HepG2 (cell line): Measurements from ENCODE around the gene ADAMTS17. TPM values are rescaled to one million over a fixed set of nuclear protein-coding genes. Genes with fewer than 3 reads are reported as not detected.

Experiments used
- FOXK1 ChIP-seq: sonication (generic); formaldehyde crosslinking; IDR thresholded peaks from 2 replicates; pipeline ENCODE4 v1.4.0; 2020; ENCODE audit warnings: low read depth, missing genetic modification reagents, borderline replicate concordance
- GATAD1 ChIP-seq: IDR thresholded peaks from 2 replicates; pipeline ENCODE4 v1.6.1; 2016; ENCODE audit warnings: missing genetic modification reagents, missing compliant biosample characterization
- GTF3A ChIP-seq: sonication (generic); formaldehyde crosslinking; conservative IDR thresholded peaks from 2 replicates; pipeline ENCODE4 v1.4.0; 2020; ENCODE audit warnings: mild to moderate bottlenecking, missing genetic modification reagents
- NR1H2 ChIP-seq: sonication (generic); formaldehyde crosslinking; IDR thresholded peaks from 2 replicates; pipeline ENCODE4 v1.8.1; 2022; ENCODE audit warnings: low read depth, missing genetic modification reagents, borderline replicate concordance
- SUZ12 ChIP-seq: fragments of 150-350 bp; IDR thresholded peaks from 2 replicates; pipeline ENCODE4 v1.6.1; 2014; ENCODE audit warnings: low read depth, low read length
- ZBTB1 ChIP-seq: sonication (generic); formaldehyde crosslinking; IDR thresholded peaks from 2 replicates; pipeline ENCODE4 v1.4.0; 2020; ENCODE audit warnings: missing genetic modification reagents, borderline replicate concordance
- ZNF138 ChIP-seq: sonication (generic); formaldehyde crosslinking; IDR thresholded peaks from 2 replicates; pipeline ENCODE4 v1.5.0; 2020; ENCODE audit warnings: mild to moderate bottlenecking, low read depth, missing genetic modification reagents
- ZNF256 ChIP-seq: sonication (generic); formaldehyde crosslinking; conservative IDR thresholded peaks from 2 replicates; pipeline ENCODE4 v1.4.0; 2020; ENCODE audit warnings: missing genetic modification reagents
- ZNF572 ChIP-seq: sonication (generic); formaldehyde crosslinking; IDR thresholded peaks from 2 replicates; pipeline ENCODE4 v1.5.1; 2020; ENCODE audit warnings: mild to moderate bottlenecking, missing genetic modification reagents
- ZNF598 ChIP-seq: sonication (generic); formaldehyde crosslinking; IDR thresholded peaks from 2 replicates; pipeline ENCODE4 v1.5.1; 2020; ENCODE audit warnings: mild to moderate bottlenecking, missing genetic modification reagents, borderline replicate concordance
- ZNF780A ChIP-seq: sonication (generic); formaldehyde crosslinking; IDR thresholded peaks from 2 replicates; pipeline ENCODE4 v1.8.0; 2022; ENCODE audit warnings: mild to moderate bottlenecking, missing genetic modification reagents, moderate library complexity
- ZNF841 ChIP-seq: sonication (generic); formaldehyde crosslinking; IDR thresholded peaks from 2 replicates; pipeline ENCODE4 v1.8.1; 2023; ENCODE audit warnings: missing genetic modification reagents, borderline replicate concordance
- ZSCAN21 ChIP-seq: sonication (generic); formaldehyde crosslinking; IDR thresholded peaks from 2 replicates; pipeline ENCODE4 v1.8.0; 2022; ENCODE audit warnings: mild to moderate bottlenecking, missing genetic modification reagents, moderate library complexity, borderline replicate concordance
- ZSCAN22 ChIP-seq: sonication (generic); formaldehyde crosslinking; IDR thresholded peaks from 2 replicates; pipeline ENCODE4 v1.4.0; 2020; ENCODE audit warnings: mild to moderate bottlenecking, missing genetic modification reagents
- polyA plus RNA-seq, 8 experiments: library from polyadenylated mRNA; depleted of rRNA in 3 of 8; stranded (reverse) in 7 of 8; unstranded in 1 of 8; fragments of >200 nt; fragmentation: Illumina TruSeq in 4 of 8; extraction: Trizol in 4 of 8; gene quantifications; 2 replicates each; pipeline versions ENCODE4 v1.2.1 to v1.2.3, GENCODE V29; 2011 to 2016; ENCODE audit warnings: low read depth in 4 of 8, missing spikeins in 1 of 8, mixed read lengths in 1 of 8; ENCODE audit not compliant: insufficient read depth in 1 of 8
- total RNA-seq, 5 experiments: library from RNA; depleted of rRNA; stranded (reverse); fragments of >200 nt; fragmentation: Illumina TruSeq; extraction: Trizol; gene quantifications; 2 replicates each; pipeline ENCODE4 v1.2.3, GENCODE V29; 2016; ENCODE audit warnings: low read depth in 1 of 5
- TF ChIP-seq, protein P1 (sequence below): sonication (generic); formaldehyde crosslinking; IDR thresholded peaks from 2 replicates; pipeline ENCODE4 v1.4.0; 2020; ENCODE audit warnings: missing genetic modification reagents
- TF ChIP-seq, protein P2 (sequence below): sonication (generic); formaldehyde crosslinking; IDR thresholded peaks from 2 replicates; pipeline ENCODE4 v1.5.0; 2020; ENCODE audit warnings: missing genetic modification reagents, mild to moderate bottlenecking, borderline replicate concordance
- TF ChIP-seq, protein P3 (sequence below): sonication (generic); formaldehyde crosslinking; IDR thresholded peaks from 2 replicates; pipeline ENCODE4 v1.5.1; 2020; ENCODE audit warnings: missing genetic modification reagents, mild to moderate bottlenecking, borderline replicate concordance
- TF ChIP-seq, protein P4 (sequence below): fragments of 450-650 bp; IDR thresholded peaks from 2 replicates; pipeline ENCODE4 v1.6.1; 2016
- TF ChIP-seq, protein P5 (sequence below): sonication (generic); formaldehyde crosslinking; IDR thresholded peaks from 2 replicates; pipeline ENCODE4 v1.4.0; 2020; ENCODE audit warnings: missing genetic modification reagents; ENCODE audit errors: not compliant biosample characterization
- TF ChIP-seq, protein P6 (sequence below): sonication (generic); formaldehyde crosslinking; IDR thresholded peaks from 2 replicates; pipeline ENCODE4 v1.5.0; 2020; ENCODE audit warnings: mild to moderate bottlenecking, missing genetic modification reagents, borderline replicate concordance

The ADAMTS17 gene
- total and polyA plus RNA-seq, 2 of the 13 experiments (the other 11 are each of a cell fraction or from before 2014, with no cell fraction given): 0.02 to 0.04 TPM

DNA sequence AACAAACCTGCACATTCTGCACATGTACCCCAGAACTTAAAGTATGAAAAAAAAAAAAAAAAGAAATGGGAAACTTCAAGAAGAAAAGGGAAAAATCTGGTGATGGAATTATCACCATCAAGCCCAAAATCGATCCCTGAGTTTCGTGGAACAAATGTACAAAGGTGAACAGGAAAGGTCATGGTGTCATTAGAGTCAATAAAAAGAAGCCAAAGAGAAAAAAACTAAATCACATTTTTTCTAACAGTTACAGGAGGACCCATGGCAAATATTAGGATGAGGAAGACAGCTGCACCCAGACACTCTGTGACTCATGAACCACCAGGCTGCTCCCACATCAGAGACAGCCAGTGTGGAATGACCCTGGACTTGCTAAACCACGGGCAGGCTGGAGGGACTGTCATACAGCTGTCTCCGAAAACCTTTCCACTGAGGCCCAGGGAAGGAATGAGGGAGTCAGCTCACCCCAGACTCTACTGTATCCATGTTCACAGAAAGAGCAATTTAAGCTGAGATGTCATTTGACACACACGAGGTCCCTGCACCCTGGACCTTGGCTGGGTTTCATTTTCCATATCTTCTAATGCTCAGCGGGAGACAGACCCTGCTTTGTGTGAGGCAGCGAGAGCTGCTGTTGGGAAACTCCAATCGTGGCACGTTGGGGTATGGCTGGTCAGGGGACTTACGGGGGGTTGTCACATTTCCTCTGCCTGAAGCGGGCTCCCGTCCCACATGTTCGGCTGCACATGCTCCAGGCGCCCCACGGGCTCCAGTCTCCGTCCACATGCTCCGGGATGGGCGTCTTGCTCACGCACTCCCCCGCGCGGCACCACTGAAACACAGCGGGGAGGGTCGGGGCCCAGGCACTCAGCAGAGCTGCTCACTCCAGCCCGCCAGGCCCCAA, 210.2 kb downstream of the ADAMTS17 start (continued):
- TF ChIP-seq GTF3A (CRISPR knock-in tag): no peak
- TF ChIP-seq, protein P1, sequence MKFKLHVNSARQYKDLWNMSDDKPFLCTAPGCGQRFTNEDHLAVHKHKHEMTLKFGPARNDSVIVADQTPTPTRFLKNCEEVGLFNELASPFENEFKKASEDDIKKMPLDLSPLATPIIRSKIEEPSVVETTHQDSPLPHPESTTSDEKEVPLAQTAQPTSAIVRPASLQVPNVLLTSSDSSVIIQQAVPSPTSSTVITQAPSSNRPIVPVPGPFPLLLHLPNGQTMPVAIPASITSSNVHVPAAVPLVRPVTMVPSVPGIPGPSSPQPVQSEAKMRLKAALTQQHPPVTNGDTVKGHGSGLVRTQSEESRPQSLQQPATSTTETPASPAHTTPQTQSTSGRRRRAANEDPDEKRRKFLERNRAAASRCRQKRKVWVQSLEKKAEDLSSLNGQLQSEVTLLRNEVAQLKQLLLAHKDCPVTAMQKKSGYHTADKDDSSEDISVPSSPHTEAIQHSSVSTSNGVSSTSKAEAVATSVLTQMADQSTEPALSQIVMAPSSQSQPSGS: no peak
- TF ChIP-seq, protein P2, sequence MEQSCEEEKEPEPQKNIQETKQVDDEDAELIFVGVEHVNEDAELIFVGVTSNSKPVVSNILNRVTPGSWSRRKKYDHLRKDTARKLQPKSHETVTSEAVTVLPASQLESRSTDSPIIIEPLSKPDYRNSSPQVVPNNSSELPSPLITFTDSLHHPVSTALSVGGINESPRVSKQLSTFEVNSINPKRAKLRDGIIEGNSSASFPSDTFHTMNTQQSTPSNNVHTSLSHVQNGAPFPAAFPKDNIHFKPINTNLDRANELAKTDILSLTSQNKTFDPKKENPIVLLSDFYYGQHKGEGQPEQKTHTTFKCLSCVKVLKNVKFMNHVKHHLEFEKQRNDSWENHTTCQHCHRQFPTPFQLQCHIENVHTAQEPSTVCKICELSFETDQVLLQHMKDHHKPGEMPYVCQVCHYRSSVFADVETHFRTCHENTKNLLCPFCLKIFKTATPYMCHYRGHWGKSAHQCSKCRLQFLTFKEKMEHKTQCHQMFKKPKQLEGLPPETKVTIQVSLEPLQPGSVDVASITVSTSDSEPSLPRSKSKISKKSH (CRISPR knock-in tag): peak; percentile 92
- TF ChIP-seq ZNF138: peak; percentile 65; the same call in 1 of the 2 replicates
- no peak for TF ChIP-seq ZSCAN22 (CRISPR knock-in tag)
- peak; percentile 90 for TF ChIP-seq ZSCAN21 (CRISPR knock-in tag)
- TF ChIP-seq GATAD1: no peak
- 0 out of 2 replicates have a peak, but pooled peaks have one; percentile 52 for TF ChIP-seq ZNF256
- no peak for TF ChIP-seq FOXK1 (CRISPR knock-in tag)
- TF ChIP-seq ZNF598 (CRISPR knock-in tag): no peak; the same call in none of the 2 replicates
- TF ChIP-seq, protein P3, sequence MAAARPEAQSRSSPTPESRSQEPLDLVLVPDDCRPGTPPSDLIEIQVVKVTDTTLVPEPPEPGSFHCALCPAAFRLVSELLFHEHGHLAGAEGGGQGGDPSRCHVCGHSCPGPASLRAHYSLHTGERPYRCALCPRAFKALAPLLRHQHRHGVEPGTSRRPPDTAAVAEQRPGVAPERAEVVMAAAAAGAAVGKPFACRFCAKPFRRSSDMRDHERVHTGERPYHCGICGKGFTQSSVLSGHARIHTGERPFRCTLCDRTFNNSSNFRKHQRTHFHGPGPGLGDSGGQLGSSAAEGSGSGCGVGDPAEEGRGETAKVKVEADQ (CRISPR knock-in tag): peak; percentile 75; the same call in 1 of the 2 replicates
- TF ChIP-seq, protein P4, sequence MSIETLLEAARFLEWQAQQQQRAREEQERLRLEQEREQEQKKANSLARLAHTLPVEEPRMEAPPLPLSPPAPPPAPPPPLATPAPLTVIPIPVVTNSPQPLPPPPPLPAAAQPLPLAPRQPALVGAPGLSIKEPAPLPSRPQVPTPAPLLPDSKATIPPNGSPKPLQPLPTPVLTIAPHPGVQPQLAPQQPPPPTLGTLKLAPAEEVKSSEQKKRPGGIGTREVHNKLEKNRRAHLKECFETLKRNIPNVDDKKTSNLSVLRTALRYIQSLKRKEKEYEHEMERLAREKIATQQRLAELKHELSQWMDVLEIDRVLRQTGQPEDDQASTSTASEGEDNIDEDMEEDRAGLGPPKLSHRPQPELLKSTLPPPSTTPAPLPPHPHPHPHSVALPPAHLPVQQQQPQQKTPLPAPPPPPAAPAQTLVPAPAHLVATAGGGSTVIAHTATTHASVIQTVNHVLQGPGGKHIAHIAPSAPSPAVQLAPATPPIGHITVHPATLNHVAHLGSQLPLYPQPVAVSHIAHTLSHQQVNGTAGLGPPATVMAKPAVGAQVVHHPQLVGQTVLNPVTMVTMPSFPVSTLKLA: peak; percentile 44
- TF ChIP-seq, protein P5, sequence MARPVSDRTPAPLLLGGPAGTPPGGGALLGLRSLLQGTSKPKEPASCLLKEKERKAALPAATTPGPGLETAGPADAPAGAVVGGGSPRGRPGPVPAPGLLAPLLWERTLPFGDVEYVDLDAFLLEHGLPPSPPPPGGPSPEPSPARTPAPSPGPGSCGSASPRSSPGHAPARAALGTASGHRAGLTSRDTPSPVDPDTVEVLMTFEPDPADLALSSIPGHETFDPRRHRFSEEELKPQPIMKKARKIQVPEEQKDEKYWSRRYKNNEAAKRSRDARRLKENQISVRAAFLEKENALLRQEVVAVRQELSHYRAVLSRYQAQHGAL (CRISPR knock-in tag): no peak
- peak; percentile 31; the same call in 1 of the 2 replicates for TF ChIP-seq NR1H2 (CRISPR knock-in tag)
- no peak for TF ChIP-seq ZNF841 (CRISPR knock-in tag)
- no peak for TF ChIP-seq ZNF572
- no peak for TF ChIP-seq SUZ12
- TF ChIP-seq ZBTB1 (CRISPR knock-in tag): no peak
- TF ChIP-seq, protein P6, sequence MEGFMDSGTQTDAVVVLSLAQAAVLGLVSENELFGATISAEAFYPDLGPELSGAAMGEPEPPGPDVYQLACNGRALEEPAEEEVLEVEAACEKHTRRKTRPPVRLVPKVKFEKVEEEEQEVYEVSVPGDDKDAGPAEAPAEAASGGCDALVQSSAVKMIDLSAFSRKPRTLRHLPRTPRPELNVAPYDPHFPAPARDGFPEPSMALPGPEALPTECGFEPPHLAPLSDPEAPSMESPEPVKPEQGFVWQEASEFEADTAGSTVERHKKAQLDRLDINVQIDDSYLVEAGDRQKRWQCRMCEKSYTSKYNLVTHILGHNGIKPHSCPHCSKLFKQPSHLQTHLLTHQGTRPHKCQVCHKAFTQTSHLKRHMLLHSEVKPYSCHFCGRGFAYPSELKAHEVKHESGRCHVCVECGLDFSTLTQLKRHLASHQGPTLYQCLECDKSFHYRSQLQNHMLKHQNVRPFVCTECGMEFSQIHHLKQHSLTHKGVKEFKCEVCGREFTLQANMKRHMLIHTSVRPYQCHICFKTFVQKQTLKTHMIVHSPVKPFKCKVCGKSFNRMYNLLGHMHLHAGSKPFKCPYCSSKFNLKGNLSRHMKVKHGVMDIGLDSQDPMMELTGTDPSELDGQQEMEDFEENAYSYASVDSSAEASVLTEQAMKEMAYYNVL (CRISPR knock-in tag): peak; percentile 69
- no peak for TF ChIP-seq ZNF780A (CRISPR knock-in tag)
